22Rv1 (cell line): ENCODE data around the gene SLC10A2.

ENCODE experiments used
- CTCF ChIP-seq: fragments of 450-650 bp; IDR thresholded peaks from 2 replicates; pipeline ENCODE4 v1.5.1; 2017; ENCODE audit warnings: mild to moderate bottlenecking
- ZFX ChIP-seq: fragments of 450-650 bp; IDR thresholded peaks from 2 replicates; pipeline ENCODE4 v1.6.1; 2017; ENCODE audit warnings: antibody characterized with exemption, borderline replicate concordance

GRCh38 chr13:103012646-103013045 is 53.6 kb downstream of the SLC10A2 start:
- TF ChIP-seq CTCF (no peak), ZFX (no peak)
